Measurements from ENCODE around the gene IGIP. TPM values are rescaled to one million over a fixed set of nuclear protein-coding genes. Genes with fewer than 3 reads are reported as not detected.

IGIP gene
- total and polyA plus RNA-seq, 2 of the 8 experiments (the other 6 are each of a cell fraction or from before 2014, with no cell fraction given), result 0.32 to 0.69 TPM

DNA sequence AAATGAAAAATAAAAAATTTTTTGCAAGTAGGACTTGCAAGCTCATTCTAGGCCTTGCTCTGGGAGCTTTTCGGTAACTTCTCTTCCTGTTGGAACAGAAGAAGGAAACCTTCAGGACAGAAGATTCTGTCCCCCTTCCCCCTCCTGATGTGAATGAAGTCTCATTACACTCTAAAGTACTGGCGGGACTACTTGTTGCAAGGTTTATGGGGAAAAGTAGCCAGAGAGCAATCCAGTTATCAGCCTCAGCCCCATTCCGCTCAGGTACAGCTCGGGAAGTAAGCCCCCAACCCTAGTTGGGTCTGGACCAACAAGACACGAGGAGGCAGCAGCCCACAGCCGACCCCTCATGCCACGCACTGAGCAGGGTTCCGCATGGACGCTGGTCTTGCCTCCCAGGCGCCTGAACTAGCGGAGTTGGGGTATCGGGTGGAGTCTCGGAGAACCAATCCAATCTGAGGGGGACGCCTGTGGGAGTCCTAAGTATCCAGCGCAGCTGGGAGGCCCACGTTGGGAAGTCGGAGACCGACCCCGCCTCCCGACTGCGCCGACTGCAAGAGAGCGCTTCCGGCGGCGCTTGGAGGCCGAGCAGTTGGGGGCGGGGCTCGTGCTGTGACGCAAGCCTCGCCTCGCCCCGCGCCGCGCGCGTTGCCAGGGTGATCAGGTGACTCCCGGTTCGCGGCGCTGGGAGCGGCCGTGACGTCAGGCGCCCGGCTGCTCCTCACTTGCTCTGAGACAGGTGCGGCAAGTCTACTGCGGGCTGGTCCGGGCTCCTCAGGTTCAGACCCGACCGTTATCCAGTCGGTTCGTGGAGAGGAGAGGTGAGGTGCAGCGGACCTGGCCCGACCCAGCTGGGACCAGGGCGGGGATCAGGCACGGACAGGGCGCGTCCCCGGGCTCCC is 49.0 kb downstream of the IGIP start, which contains the start of gene CYSTM1 (continued):
- TF ChIP-seq ASH2L (IDR thresholded peaks at IDR 0.05; ENCODE audit: low read length) (no peak), MAFK (IDR thresholded peaks at IDR 0.05; ENCODE audit: low read depth, low read length) (no peak), RBBP5 (IDR thresholded peaks at IDR 0.05; ENCODE audit: borderline replicate concordance, low read depth, low read length) (peak; percentile 25; the same call in 1 of the 2 replicates), SP2 (IDR thresholded peaks at IDR 0.05; ENCODE audit: low read length) (no peak), CTBP2 (IDR thresholded peaks at IDR 0.05; ENCODE audit: borderline replicate concordance, insufficient read depth, insufficient read length, low read length) (no peak), BCL11A (IDR thresholded peaks at IDR 0.05; ENCODE audit: low read depth in 2 of 2, low read length in 2 of 2) (no peak), PHF8 (conservative IDR thresholded peaks at IDR 0.05; ENCODE audit: low read depth, low read length) (no peak; the same call in 1 of the 2 replicates)
- TF ChIP-seq, protein P1, sequence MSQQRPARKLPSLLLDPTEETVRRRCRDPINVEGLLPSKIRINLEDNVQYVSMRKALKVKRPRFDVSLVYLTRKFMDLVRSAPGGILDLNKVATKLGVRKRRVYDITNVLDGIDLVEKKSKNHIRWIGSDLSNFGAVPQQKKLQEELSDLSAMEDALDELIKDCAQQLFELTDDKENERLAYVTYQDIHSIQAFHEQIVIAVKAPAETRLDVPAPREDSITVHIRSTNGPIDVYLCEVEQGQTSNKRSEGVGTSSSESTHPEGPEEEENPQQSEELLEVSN (IDR thresholded peaks at IDR 0.05), result no peak

Data from H1 (cell line).